NCI-H69 (cell line): ENCODE results near the gene KCTD13.
"Not testable (repeated sequence)": the region's sequence is repeated elsewhere in the genome, so short reads cannot be mapped to it uniquely, and the experiment has no call there.

ENCODE experiments used
- DNase-seq: peaks from one replicate; lab custom pipeline; 2025; lab: John Stamatoyannopoulos, UW

The KCTD13 gene

GRCh38 chr16:29943846-29944799 lies 18.1 kb upstream of the KCTD13 start:
- peak; percentile 90 for DNase-seq

GRCh38 chr16:29940656-29941055 lies 14.6 kb upstream of the KCTD13 start:
- peak; percentile 63 for DNase-seq

DNA sequence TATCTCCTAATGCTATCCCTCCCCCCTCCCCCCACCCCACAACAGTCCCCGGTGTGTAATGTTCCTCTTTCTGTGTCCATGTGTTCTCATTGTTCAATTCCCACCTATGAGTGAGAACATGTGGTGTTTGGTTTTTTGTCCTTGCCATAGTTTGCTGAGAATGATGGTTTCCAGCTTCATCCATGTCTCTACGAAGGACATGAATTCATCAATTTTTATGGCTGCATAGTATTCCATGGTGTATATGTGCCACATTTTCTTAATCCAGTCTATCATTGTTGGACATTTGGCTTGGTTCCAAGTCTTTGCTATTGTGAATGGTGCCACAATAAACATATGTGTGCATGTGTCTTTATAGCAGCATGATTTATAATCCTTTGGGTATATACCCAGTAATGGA lies 5.7 kb upstream of the KCTD13 start:
- DNase-seq = not testable (repeated sequence)

DNA sequence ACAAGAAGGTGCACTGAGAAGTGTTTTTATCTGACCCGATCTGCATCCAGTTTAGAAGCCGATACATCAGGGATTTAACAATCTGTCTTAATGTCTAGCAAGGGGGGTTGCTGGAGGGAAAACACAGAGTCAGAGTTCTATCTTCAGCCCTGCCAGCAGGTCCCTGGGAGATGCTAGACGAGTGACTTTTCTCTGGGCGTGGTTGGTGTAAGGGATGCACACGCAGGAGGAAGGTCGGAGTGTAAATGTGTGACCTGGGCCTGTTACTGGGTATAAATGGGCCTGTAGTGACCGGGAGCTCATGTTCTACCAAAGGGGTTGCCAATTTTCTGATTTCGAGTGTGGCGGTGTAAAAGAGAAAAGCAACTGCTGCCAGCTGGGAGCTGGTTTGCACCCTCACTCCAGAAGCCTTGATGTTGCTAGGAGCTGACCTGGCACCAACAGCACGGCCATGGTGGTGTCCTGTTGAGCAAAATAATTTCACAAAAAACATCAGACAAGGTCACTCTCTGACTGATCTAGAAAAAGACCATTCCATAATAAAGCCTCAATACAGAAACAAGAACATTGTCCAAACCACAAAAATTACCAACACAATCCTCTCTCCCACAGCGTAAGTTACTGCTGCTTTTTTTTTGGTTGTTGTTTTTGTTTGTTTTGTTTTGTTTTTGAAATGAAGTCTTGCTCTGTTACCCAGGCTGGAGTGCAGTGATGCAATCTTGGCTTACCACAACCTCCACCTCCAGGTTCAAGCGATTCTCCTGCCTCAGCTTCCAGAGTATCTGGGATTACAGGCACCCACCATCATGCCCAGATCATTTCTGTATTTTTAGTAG lies 1.3 kb upstream of the KCTD13 start:
- DNase-seq = no peak

GRCh38 chr16:29926711-29927052 lies 656 bp upstream of the KCTD13 start:
- DNase-seq = peak; percentile 72

DNA sequence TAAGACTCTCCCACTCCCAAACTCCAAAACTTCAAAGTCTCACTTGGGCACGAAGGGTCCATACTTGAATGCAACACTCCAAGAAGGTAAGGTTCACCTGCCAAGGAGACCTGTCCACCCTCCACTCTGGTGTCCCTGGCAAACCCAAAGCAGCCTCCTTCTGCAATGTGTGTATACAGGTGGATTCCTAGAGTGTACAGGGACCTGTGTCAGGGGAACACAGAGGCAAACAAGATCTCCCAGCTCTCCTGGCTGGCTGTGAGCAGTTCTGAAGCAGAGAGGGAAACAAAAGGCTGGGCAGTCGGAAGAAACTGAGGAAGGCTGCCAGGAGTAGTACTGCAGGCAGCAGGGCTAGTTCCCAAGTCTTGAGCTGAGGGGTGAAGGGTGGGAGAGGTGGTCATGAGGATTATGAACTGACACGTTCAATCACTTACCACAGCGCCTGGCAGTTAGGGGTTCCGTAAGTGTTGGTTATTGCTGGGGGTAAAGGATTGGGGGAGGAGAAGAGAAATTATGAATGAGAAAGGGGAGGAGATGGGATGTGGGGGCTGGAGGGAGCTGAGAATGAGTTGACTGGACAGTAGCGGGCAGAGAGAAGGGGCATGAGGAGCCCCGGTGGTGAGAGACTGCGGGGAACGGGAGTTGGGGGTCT lies 795 bp downstream of the KCTD13 start:
- DNase-seq = peak; percentile 31

GRCh38 chr16:29922986-29923501 lies 3.0 kb downstream of the KCTD13 start:
- DNase-seq = no peak

- no peak for DNase-seq
Observed at GRCh38 chr16:29922326-29922725, 3.7 kb downstream of the KCTD13 start.

DNA sequence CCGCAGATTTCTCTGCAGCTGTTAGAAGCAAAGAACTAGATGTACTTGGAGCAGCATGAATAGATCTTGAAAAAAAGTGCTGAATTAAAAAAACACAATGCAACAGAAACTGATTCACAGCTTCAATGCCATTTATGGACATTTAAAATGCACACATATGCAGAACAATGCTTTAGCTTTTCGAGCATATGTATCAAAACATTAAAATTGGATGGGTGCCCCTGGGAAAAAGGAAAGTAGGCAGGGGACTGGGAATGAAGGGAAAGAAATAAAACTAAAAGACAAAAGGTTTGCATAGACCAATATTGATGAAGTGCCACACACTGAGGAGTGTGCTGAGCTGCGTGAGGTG lies 5.0 kb downstream of the KCTD13 start:
- DNase-seq = no peak

DNA sequence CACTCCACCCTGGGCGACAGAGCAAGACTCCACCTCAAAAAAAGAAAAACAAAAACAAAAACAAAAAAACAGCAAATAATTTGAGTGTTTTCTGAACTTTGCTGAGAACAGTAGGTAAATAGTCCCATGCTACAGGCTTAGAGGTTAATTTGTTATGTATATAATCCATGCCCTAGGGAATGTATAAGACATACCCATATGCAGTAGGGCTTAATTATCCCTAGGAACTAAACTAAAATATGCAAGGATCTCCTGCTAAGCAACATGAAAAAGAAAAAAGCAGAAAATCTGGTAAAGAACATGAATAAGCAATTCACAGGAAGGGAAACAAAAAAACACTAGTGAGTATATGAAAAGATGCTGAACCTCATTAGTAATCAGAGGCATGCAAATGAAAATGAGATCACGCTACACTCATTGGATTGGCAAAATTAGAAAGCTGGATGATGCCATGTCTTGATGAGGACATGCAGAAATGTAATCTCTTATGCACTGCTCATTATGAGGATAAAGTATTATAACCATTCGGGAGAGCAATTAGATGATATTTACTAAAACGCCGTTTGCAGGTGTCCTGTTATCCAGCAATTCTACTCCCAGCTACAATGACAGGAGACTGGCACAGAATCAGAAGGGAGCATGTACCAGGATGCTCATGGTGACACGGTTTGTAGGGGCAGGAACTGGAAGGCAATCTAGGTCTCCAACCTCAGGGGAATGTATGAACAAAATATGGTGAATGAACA lies 5.6 kb downstream of the KCTD13 start:
- no peak for DNase-seq

GRCh38 chr16:29916979-29917378 lies 9.0 kb downstream of the KCTD13 start:
- no peak for DNase-seq

DNA sequence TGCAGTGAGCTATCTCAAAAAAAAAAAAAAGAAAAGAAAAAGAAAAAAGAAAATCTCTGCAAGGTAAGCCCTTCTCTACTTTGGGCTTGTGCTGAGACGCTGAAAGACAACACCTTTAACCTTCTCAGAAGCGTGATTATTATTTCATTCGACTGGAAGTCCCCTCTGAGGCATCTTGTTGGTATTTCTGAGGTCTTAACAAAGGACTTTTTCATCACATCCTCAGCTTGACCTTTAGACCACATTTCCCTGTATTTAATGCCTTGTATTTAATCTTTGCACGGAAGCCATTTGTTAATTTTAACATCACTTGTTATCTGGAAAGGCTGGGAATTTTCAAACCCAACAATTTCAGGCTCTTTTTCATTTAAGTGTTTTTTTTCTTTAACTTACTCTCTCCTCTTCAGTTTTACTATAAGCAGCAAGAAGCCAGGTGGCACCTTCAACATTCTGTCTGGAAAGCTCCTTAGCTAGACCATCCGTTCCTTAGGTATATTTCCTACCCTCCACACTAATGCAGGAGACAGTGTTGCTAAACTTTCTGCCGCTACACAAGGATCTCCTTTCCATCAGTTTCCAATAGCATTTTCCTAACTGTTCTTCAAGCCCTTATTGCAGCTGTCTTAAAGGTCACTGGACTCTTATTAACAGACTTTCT lies 10.3 kb downstream of the KCTD13 start:
- DNase-seq = no peak

DNA sequence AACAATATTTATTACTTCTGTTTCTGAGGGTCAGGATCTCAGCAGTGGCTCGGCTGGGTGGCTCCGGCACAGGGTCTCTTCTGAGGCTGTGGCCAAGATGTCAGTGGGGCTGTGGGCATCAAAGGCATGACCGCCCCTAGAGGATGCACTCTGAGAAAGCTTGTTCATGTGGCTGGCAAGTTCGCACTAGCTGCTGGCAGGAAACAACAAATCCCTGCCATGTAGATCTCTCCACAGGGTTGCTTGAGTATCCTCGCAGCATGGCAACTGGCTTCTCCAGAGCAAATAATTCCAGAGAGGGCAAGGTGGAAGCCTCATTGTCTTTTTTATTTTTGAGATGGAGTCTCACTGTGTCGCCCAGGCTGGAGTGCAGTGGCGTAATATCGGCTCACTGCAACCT lies 12.5 kb downstream of the KCTD13 start:
- DNase-seq = no peak

DNA sequence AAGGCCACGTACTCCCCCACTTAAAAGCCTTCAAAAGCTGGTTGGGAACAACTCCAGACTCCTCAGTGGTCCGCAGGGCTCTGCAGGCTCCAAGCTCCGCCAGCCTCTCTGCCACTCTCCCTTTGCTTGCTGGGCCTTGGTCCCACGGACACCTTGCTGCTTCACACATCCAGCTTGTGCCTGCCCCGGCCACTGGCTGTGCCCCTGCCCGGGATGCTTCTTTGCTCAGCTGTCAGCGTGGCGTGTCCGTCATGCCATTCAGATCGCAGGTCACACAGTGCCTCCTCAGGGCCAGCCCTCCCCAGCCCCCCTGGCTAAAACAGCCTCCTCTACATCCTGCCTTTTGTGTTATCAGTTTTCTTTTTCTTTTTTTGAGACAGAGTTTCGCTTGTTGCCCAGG lies 13.9 kb downstream of the KCTD13 start:
- DNase-seq = peak; percentile 57

- DNase-seq = peak; percentile 32
Observed at GRCh38 chr16:29911676-29912010, 14.4 kb downstream of the KCTD13 start.

GRCh38 chr16:29910819-29911675 lies 15.0 kb downstream of the KCTD13 start:
- no peak for DNase-seq

- DNase-seq = not testable (repeated sequence)
Observed at GRCh38 chr16:29909851-29910250, 16.2 kb downstream of the KCTD13 start.

- no peak for DNase-seq
Observed at GRCh38 chr16:29909391-29909790, 16.6 kb downstream of the KCTD13 start.

DNA sequence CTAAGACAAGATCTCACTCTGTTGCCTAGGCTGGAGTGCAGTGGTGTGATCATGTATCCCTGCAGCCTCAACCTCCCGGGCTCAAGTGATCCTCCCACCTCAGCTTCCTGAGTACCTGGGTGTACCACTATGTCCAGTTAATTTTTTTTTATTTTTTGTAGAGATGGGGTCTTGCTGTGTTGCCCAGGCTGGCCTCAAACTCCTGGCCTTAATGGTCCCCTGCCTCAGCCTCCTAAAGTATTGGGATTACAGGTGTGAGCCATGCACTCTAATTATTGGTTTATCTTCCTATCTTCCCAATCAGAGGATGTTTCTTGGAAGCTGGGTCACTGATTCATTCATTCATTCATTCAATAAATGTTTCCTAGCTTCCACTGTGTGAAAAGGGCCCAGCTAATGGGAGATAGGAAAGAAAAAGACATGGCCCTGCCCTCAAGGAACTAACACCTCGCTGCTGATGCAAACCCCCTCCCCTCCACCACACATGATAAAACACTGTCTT lies 17.3 kb downstream of the KCTD13 start:
- DNase-seq = no peak

DNA sequence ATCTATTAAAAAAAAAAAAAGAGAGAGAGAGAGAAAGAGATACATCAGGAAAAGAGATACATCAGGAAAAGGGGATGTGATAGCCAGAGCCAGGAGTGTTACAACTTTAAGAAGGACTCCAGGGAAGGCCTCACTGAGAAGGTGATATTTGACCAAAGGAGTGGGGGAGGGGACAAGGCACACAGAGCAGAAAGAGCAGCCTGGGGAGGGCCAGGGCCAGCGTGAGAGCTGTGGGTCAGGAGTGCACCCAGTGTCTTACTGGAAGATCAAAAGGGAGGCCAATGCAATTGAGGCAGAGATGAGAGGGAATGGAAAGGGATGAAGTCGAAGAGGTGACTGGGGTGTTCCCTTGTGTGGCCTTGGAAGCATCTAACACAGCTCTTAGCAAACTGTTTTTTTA lies 18.1 kb downstream of the KCTD13 start:
- no peak for DNase-seq
